Measurements from ENCODE around the gene FGF16. TPM values are rescaled to one million over a fixed set of nuclear protein-coding genes. Genes with fewer than 3 reads are reported as not detected.
A peak's percentile ranks its signal among the peaks of the same experiment; 100 is the strongest.
"Not testable (repeated sequence)": the region's sequence is repeated elsewhere in the genome, so short reads cannot be mapped to it uniquely, and the experiment has no call there.

The FGF16 gene
- total RNA-seq: under 1 TPM in 1 of 3 donors, not detected in 2; 0.28 TPM
- long read RNA-seq, donor 1: 0 reads
- long read RNA-seq, donor 2: 0 reads

DNA sequence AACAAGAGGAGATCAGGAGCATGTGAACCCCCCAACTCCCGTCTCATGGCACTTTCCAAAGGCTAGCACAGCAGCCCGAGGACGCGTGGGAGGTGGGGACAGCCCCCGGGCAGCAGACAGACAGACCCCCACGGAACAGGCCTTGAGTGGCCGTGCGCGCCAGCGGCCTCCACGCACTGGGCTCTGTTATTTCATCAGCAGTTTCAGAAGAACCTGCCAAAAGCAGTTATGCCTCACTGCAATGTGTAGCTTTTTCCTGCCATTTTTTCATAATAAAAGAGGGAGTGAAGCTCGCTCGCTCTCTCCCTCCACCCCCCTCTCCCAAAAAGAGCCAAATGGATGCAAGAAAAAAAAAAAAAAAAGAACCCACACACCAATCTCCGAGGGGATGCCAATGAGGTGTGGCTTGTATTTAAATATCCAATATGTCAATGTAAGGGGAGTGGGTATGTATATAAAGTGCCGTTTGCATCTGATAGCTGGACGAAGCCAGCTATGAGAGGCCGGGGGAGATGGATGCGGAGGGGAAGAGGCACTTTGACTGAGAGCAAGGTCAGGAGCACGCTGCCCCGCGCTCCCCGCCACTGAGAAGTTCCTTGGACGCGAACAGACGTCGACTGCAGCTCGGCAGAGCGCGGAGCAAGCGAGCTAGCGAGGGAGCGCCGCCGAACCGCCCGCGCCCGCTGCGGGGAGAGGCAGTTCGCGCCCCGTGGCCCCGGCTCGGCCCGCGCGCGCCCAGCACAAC, at the start of gene FGF16:
FGF16 (plus strand) TSS at position 482 of the 745 bp plus-strand sequence. CDS start 286 bp downstream, outside the sequence.
- TF ChIP-seq CTCF (IDR thresholded peaks at IDR 0.05): no peak
- no peak for ATAC-seq
- no peaks in the 10 kb centered on the region for H3K9me3 ChIP-seq
- no peak within 1 kb of the TSS for H3K4me3 ChIP-seq
- no peak for DNase-seq
- H3K36me3 ChIP-seq (ENCODE audit: low read depth): no peaks in the 10 kb centered on the region
- no peaks in the 10 kb centered on the region for H3K4me1 ChIP-seq (ENCODE audit: low read depth)
- intact Hi-C loops (cut with DNase I, micrococcal nuclease): no loop called here

DNA sequence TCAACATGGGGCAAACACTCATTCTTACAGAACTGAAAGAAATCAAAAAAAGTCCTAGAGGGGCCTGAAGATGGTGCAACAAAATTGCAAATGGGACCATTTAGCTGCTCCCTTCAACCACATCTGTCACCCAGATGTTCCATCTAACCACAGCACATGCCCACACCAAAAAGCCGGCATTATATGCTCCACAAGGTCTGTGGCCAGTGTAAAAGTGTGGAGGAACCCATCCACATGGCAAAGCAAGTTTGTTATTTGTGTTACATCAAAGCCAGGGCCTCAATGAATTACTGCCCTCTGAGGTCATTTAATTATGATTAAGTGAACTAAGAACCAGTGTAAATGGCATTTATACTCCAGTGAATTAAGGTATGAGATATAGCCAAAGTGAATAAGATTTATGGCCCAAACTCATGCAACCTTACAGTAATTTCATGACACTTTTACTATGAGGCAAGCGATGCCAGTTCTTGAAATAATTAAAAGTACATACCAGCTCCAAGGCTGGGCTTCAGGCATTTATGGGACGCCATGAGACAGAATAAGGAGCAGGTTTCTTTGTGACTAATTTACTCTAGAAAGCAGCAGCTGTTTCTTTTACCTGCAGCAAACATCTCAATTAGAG, 48.7 kb upstream of the FGF16 start:
- Histone ChIP-seq H3K9me3 (no peaks in the 10 kb centered on the region), H3K36me3 (ENCODE audit: low read depth) (no peaks in the 10 kb centered on the region), H3K4me1 (ENCODE audit: low read depth) (no peaks in the 10 kb centered on the region), H3K4me3 (no peak overlapping the region)
- intact Hi-C loops (cut with DNase I, micrococcal nuclease): no loop called here
- ATAC-seq (no peak), DNase-seq (no peak)
- no peak for TF ChIP-seq CTCF (IDR thresholded peaks at IDR 0.05)

- H3K4me3 ChIP-seq: no peak overlapping the region
- intact Hi-C loops (cut with DNase I, micrococcal nuclease): no loop called here
- TF ChIP-seq CTCF (IDR thresholded peaks at IDR 0.05): no peak
- H3K36me3 ChIP-seq (ENCODE audit: low read depth): no peaks in the 10 kb centered on the region
- peak in 1 of 3 donors; percentile 6 for DNase-seq
- H3K4me1 ChIP-seq (ENCODE audit: low read depth): no peaks in the 10 kb centered on the region
- peak; percentile 57 for ATAC-seq
- no peaks in the 10 kb centered on the region for H3K9me3 ChIP-seq
These were observed 42.8 kb upstream of the FGF16 start for GRCh38 chrX:77404419-77404818.

GRCh38 chrX:77407821-77408220, 39.4 kb upstream of the FGF16 start:
- intact Hi-C loops (cut with DNase I, micrococcal nuclease); H3K36me3 ChIP-seq (ENCODE audit: low read depth); ATAC-seq: not testable (repeated sequence)

DNA sequence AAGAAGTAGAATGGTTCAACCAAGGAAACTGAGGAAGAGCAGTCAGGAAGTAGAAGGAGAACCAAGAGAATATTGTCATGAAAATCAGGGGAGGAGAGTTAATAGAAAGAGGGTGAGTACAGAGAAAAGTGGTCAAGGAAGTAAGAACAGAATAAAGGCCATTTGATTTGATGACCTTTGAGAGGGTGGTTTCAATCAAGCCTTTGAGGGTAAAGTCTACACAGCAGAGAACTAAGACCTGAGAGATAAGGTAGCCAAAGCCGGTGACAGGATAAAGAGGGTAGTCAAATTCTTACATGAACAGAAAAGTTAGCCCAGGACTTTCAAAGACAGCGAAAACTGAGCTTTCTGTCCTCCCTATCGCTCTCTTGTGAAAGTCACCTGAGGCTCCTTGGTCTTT, 34.6 kb upstream of the FGF16 start:
- H3K36me3 ChIP-seq (ENCODE audit: low read depth): no peaks in the 10 kb centered on the region
- no peaks in the 10 kb centered on the region for H3K9me3 ChIP-seq
- intact Hi-C loops (cut with DNase I, micrococcal nuclease): no loop called here
- ATAC-seq (no peak), DNase-seq (no peak)
- no peak overlapping the region for H3K4me3 ChIP-seq
- TF ChIP-seq CTCF (IDR thresholded peaks at IDR 0.05): no peak
- no peaks in the 10 kb centered on the region for H3K4me1 ChIP-seq (ENCODE audit: low read depth)

More at GRCh38 chrX:77407821-77408220, 39.4 kb upstream of the FGF16 start:
- H3K4me1 ChIP-seq (ENCODE audit: low read depth); DNase-seq; H3K4me3 ChIP-seq; H3K9me3 ChIP-seq: not testable (repeated sequence)

- TF ChIP-seq CTCF (IDR thresholded peaks at IDR 0.05): no peak
- DNase-seq (no peak), ATAC-seq (no peak)
- intact Hi-C loops (cut with DNase I, micrococcal nuclease): no loop called here
- Histone ChIP-seq H3K4me1 (ENCODE audit: low read depth) (no peaks in the 10 kb centered on the region), H3K36me3 (ENCODE audit: low read depth) (no peaks in the 10 kb centered on the region), H3K9me3 (no peaks in the 10 kb centered on the region), H3K4me3 (no peak overlapping the region)
These were observed 32.0 kb upstream of the FGF16 start for GRCh38 chrX:77415161-77415560.

Data from mucosa of descending colon (tissue), 3 donors.